ENCODE measurements around the gene C1orf174.
"Not testable (repeated sequence)": the region's sequence is repeated elsewhere in the genome, so short reads cannot be mapped to it uniquely, and the experiment has no call there.

The C1orf174 gene

GRCh38 chr1:3922201-3922725, 22.2 kb upstream of the C1orf174 start:
- Histone ChIP-seq H3K4me3 (no peak overlapping the region), H3K27ac (no peak overlapping the region), H3K36me3 (no peaks in the 10 kb centered on the region), H3K27me3 (no peaks in the 10 kb centered on the region), H4K20me1 (0 out of 22 replicates have a peak, but pooled peaks cover 0 to 7% (median 0%) of the 10 kb centered on the region in 11 experiments), H3K9ac (no peak overlapping the region), H3K4me2 (no peak overlapping the region), H3K9me3 (replicated peaks in 1 of 11) (peaks cover 0 to 21% (median 14%) of the 10 kb centered on the region in 11 experiments; a peak in 13 of 22 replicates), H3K4me1 (peaks cover 0 to 5% (median 0%) of the 10 kb centered on the region in 10 experiments; a peak in 1 of 20 replicates)
- TF ChIP-seq Cebpa-rat (IDR thresholded peaks at IDR 0.05): no peak

DNA sequence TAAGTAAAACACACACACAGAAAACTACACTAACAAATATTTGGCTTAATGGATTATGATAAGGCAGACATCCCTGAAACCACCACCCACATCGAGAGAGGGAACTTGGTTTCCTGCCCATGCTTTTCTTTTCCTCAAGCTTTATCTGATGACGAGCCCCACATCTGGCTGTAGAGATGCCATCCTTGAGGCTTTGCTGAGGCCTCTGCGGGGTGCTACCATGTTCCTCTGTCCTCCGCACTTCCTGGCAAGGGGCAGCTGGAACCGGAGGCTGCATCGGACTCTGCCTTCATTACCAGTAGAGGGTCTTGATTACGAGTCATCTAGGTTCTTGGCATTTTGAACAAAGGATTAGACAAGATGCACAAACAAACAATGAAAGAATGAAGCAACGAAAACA, 21.7 kb upstream of the C1orf174 start:
- Histone ChIP-seq H3K9ac (no peak overlapping the region), H3K27ac (no peak overlapping the region), H3K9me3 (replicated peaks in 1 of 11) (peaks cover 0 to 21% (median 14%) of the 10 kb centered on the region in 11 experiments; a peak in 13 of 22 replicates), H3K4me1 (peaks cover 0 to 5% (median 0%) of the 10 kb centered on the region in 10 experiments; a peak in 1 of 20 replicates), H3K27me3 (no peaks in the 10 kb centered on the region), H3K36me3 (no peaks in the 10 kb centered on the region), H3K4me2 (no peak overlapping the region), H3K4me3 (no peak overlapping the region), H4K20me1 (0 out of 22 replicates have a peak, but pooled peaks cover 0 to 7% (median 0%) of the 10 kb centered on the region in 11 experiments)
- no peak for TF ChIP-seq Cebpa-rat (IDR thresholded peaks at IDR 0.05)

GRCh38 chr1:3919706-3920105, 19.6 kb upstream of the C1orf174 start:
- Histone ChIP-seq H3K4me1 (no peaks in the 10 kb centered on the region), H3K4me3 (no peak overlapping the region), H3K9ac (no peak overlapping the region), H3K27ac (no peak overlapping the region), H4K20me1 (0 out of 22 replicates have a peak, but pooled peaks cover 0 to 7% (median 0%) of the 10 kb centered on the region in 11 experiments), H3K27me3 (no peaks in the 10 kb centered on the region), H3K9me3 (replicated peaks in 1 of 11) (peaks cover 0 to 21% (median 14%) of the 10 kb centered on the region in 11 experiments; a peak in 13 of 22 replicates), H3K36me3 (no peaks in the 10 kb centered on the region), H3K4me2 (no peak overlapping the region)
- TF ChIP-seq Cebpa-rat (IDR thresholded peaks at IDR 0.05): no peak

- Histone ChIP-seq H3K4me3 (no peak overlapping the region), H3K4me1 (no peaks in the 10 kb centered on the region), H3K9me3 (replicated peaks in 1 of 11) (peaks cover 0 to 21% (median 14%) of the 10 kb centered on the region in 11 experiments; a peak in 13 of 22 replicates), H3K36me3 (no peaks in the 10 kb centered on the region), H4K20me1 (0 out of 22 replicates have a peak, but pooled peaks cover 0 to under 1% (median 0%) of the 10 kb centered on the region in 11 experiments), H3K9ac (no peak overlapping the region), H3K27me3 (no peaks in the 10 kb centered on the region), H3K27ac (no peak overlapping the region), H3K4me2 (no peak overlapping the region)
- no peak for TF ChIP-seq Cebpa-rat (IDR thresholded peaks at IDR 0.05)
Measured at GRCh38 chr1:3918966-3919611, 19.0 kb upstream of the C1orf174 start.

GRCh38 chr1:3918359-3918758, 18.3 kb upstream of the C1orf174 start:
- H4K20me1 ChIP-seq, H3K4me2 ChIP-seq, H3K9ac ChIP-seq, H3K36me3 ChIP-seq, H3K4me1 ChIP-seq, H3K27ac ChIP-seq, H3K4me3 ChIP-seq, H3K27me3 ChIP-seq: not testable (repeated sequence)
- H3K9me3 ChIP-seq (replicated peaks in 1 of 11): peaks cover 0 to 21% (median 14%) of the 10 kb centered on the region in 11 experiments; a peak in 13 of 22 replicates

DNA sequence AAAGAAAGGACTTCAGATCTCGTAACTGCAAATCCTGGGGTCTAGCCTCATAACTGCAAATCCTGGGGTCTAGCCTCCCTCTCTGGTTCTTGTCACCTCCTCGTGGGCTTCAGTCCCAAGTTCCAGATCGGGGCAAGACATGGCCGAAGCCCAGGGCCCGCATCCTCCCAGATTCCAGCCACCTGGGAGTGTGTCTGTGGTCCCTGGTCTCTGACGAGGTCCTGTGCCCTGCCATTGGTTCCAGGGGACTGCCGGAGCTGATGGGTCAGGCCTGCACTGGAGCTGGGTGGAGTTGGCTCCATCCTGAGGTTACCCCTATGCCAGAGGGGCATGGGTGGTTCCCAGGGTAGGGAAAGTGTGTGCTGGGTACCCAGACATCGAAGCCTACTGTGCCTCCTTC, 17.7 kb upstream of the C1orf174 start:
- peaks cover 0 to under 1% (median 0%) of the 10 kb centered on the region in 10 experiments; a peak in 4 of 20 replicates for H3K4me1 ChIP-seq
- no peak overlapping the region for H3K4me3 ChIP-seq
- no peak overlapping the region for H3K9ac ChIP-seq
- TF ChIP-seq Cebpa-rat (IDR thresholded peaks at IDR 0.05): no peak
- H3K27ac ChIP-seq: no peak overlapping the region
- H3K9me3 ChIP-seq (replicated peaks in 1 of 11): peaks cover 0 to 21% (median 14%) of the 10 kb centered on the region in 11 experiments; a peak in 13 of 22 replicates
- H3K27me3 ChIP-seq: no peaks in the 10 kb centered on the region
- no peaks in the 10 kb centered on the region for H3K36me3 ChIP-seq
- H4K20me1 ChIP-seq: peaks cover 0 to 4% (median 0%) of the 10 kb centered on the region in 11 experiments; a peak in 1 of 22 replicates
- no peak overlapping the region for H3K4me2 ChIP-seq

DNA sequence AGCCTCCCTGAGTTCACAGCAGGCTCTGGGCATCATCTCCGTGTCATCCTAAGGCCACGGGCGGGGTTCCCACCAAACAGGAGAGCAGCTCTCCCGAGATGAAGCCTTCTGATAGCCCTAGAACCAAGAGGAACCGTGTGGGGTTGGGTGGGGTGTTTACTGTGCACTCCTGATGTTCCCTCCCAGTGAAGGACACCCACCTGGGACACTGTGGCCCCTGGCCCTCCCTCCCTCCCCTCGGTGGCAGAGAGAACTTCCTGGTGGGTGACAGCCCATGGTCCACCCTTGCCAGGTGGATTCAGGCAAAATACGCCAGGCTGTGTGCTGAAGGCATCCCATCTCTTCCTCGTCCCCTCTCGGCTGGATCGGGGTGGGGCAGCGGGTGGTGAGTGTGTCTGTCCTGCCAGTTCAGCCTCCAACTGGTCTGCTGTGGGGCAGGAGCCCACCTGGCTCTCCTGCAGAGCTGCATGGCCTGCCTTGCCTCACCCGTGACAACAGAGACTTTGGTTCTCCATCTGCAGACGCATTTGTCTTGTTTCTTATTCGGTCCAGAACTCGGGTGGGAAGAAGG, 15.6 kb upstream of the C1orf174 start:
- Histone ChIP-seq H3K9me3 (replicated peaks in 1 of 11) (peaks cover 0 to 21% (median 14%) of the 10 kb centered on the region in 11 experiments; a peak in 13 of 22 replicates), H3K4me1 (peaks cover 3 to 22% (median 18%) of the 10 kb centered on the region in 10 experiments; a peak in 18 of 20 replicates), H3K4me3 (no peak overlapping the region), H3K27me3 (peaks cover 0 to 16% (median 0%) of the 10 kb centered on the region in 11 experiments; a peak in 7 of 22 replicates), H3K9ac (no peak overlapping the region), H3K27ac (no peak overlapping the region), H4K20me1 (peaks cover 0 to 23% (median 0%) of the 10 kb centered on the region in 11 experiments; a peak in 5 of 22 replicates), H3K4me2 (no peak overlapping the region), H3K36me3 (no peaks in the 10 kb centered on the region)
- TF ChIP-seq Cebpa-rat (IDR thresholded peaks at IDR 0.05): no peak

DNA sequence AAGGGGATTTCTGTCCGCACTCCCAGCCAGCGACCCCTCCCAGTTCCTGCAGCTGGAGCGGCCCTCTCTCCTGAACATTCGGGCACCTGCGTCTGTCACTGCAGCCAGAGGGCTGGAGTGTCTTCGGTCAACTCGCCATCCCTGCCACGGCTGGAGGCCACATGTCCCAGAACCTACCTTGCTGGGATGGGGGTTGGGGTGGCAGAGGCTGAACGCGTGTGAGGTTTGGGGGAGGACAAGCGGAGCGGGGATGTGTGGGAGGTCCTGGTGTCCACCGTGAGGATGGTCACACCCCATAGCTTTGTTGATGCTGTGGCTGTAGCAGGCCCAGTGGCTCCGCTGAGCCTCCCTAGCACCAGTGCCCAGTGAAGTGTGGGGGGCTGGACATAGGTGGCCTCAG, 14.8 kb upstream of the C1orf174 start:
- no peak overlapping the region for H3K9ac ChIP-seq
- H3K9me3 ChIP-seq (replicated peaks in 1 of 11): peaks cover 0 to 21% (median 14%) of the 10 kb centered on the region in 11 experiments; a peak in 13 of 22 replicates
- H3K4me1 ChIP-seq: peaks cover 10 to 29% (median 25%) of the 10 kb centered on the region in 10 experiments; a peak in 19 of 20 replicates

DNA sequence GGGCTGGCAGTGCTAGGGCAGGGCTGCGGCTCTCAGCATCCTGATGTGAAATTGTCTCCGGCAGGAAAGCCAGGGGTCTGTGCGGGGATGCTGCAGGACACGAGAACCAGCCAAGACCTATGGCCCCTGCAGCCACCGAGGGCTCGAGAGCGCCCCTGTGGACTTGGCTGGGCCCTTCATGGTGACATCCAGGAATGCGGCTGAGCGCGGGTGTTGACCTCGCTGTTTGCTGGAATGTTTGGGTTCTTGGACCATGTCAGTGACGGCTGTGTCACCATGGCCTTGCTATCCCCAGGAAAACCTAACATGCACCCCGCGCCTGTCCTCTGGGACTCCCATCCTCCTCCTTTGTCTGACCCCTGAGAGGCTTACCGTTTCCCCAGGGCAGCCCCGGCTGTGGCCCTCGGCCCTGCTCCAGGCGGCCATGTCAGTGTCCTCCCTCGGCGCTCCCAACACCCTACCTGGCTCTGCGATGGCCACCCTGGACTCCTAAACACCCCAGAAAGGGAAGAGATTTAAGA, 14.3 kb upstream of the C1orf174 start:
- H4K20me1 ChIP-seq: peaks cover 0 to 31% (median 0%) of the 10 kb centered on the region in 11 experiments; a peak in 5 of 22 replicates
- H3K4me3 ChIP-seq: no peak overlapping the region
- peaks cover 0 to 18% (median 14%) of the 10 kb centered on the region in 11 experiments; a peak in 13 of 22 replicates for H3K9me3 ChIP-seq (replicated peaks in 1 of 11)
- no peak overlapping the region for H3K27ac ChIP-seq
- no peak overlapping the region for H3K9ac ChIP-seq
- H3K36me3 ChIP-seq: no peaks in the 10 kb centered on the region
- no peak for TF ChIP-seq Cebpa-rat (IDR thresholded peaks at IDR 0.05)
- H3K4me2 ChIP-seq: no peak overlapping the region
- H3K4me1 ChIP-seq: peaks cover 14 to 34% (median 31%) of the 10 kb centered on the region in 10 experiments; a peak in 19 of 20 replicates
- peaks cover 0 to 28% (median 0%) of the 10 kb centered on the region in 11 experiments; a peak in 9 of 22 replicates for H3K27me3 ChIP-seq

More for the DNA sequence above, 14.8 kb upstream of the C1orf174 start:
- Histone ChIP-seq H3K36me3 (no peaks in the 10 kb centered on the region), H3K4me3 (no peak overlapping the region), H3K27me3 (peaks cover 0 to 23% (median 0%) of the 10 kb centered on the region in 11 experiments; a peak in 9 of 22 replicates), H3K4me2 (no peak overlapping the region), H4K20me1 (peaks cover 0 to 30% (median 0%) of the 10 kb centered on the region in 11 experiments; a peak in 5 of 22 replicates), H3K27ac (no peak overlapping the region)
- TF ChIP-seq Cebpa-rat (IDR thresholded peaks at IDR 0.05): no peak

Measured in BLaER1 treated with 17β-estradiol and CSF1 and Interleukin-3, amounts not matched to agents 10 nM and 100 nM (cell line).